Activated CD4-positive, alpha-beta T cell treated with anti-CD3 and anti-CD28 coated beads for 24 hours (primary cell): ENCODE results near the gene HBG1.
"Not testable (repeated sequence)": the region's sequence is repeated elsewhere in the genome, so short reads cannot be mapped to it uniquely, and the experiment has no call there.

Experiments
- DNase-seq, 2 donors: peaks; one replicate each; pipeline ENCODE4 v3.0.0-alpha.2; 2020; ENCODE audit warnings: low read depth in 2 of 2

HBG1 gene

GRCh38 chr11:5277807-5278382, 28.2 kb upstream of the HBG1 start:
- DNase-seq, result no peak

GRCh38 chr11:5276697-5277096, 27.0 kb upstream of the HBG1 start:
- DNase-seq, result no peak

GRCh38 chr11:5275369-5276110, 25.9 kb upstream of the HBG1 start:
- DNase-seq, result no peak

- DNase-seq, result no peak
Observed at GRCh38 chr11:5274395-5274794, 24.7 kb upstream of the HBG1 start.

GRCh38 chr11:5272395-5273017, 22.8 kb upstream of the HBG1 start:
- no peak for DNase-seq

GRCh38 chr11:5269715-5270147, 20.1 kb upstream of the HBG1 start, which contains the start of gene HBE1:
HBE1 (minus strand) TSS chr11:5269945; CDS start chr11:5269890, 55 bp downstream.
- no peak for DNase-seq

- DNase-seq, result no peak
Observed at GRCh38 chr11:5267033-5267563, 17.4 kb upstream of the HBG1 start.

GRCh38 chr11:5266609-5267008, 17.0 kb upstream of the HBG1 start:
- no peak for DNase-seq

- no peak for DNase-seq
Observed at GRCh38 chr11:5265832-5266231, 16.2 kb upstream of the HBG1 start.

GRCh38 chr11:5258543-5259262, 9.0 kb upstream of the HBG1 start:
- no peak for DNase-seq

GRCh38 chr11:5257296-5257695, 7.6 kb upstream of the HBG1 start:
- DNase-seq, result no peak

- DNase-seq, result not testable (repeated sequence)
Observed at GRCh38 chr11:5254646-5255413, 5.2 kb upstream of the HBG1 start, which contains the start of gene HBG2. HBG2 (minus strand) TSS chr11:5254781; CDS start chr11:5254728, 53 bp downstream.

- not testable (repeated sequence) for DNase-seq
Observed at GRCh38 chr11:5254023-5254422, 4.4 kb upstream of the HBG1 start.

GRCh38 chr11:5253440-5253839, 3.8 kb upstream of the HBG1 start:
- DNase-seq, result not testable (repeated sequence)

- DNase-seq, result no peak
Observed at GRCh38 chr11:5252919-5253265, 3.2 kb upstream of the HBG1 start.

- DNase-seq, result no peak
Observed at GRCh38 chr11:5252192-5252918, 2.7 kb upstream of the HBG1 start.

- no peak for DNase-seq
Observed at GRCh38 chr11:5251746-5252145, 2.1 kb upstream of the HBG1 start.

- no peak for DNase-seq
Observed at GRCh38 chr11:5250543-5251204, 1.0 kb upstream of the HBG1 start.

- DNase-seq, result not testable (repeated sequence)
Observed at GRCh38 chr11:5248498-5248897, 1.2 kb downstream of the HBG1 start.
